GM20000 (cell line): ENCODE results near the gene CATSPER1.
"Not testable (repeated sequence)": the region's sequence is repeated elsewhere in the genome, so short reads cannot be mapped to it uniquely, and the experiment has no call there.

ENCODE experiments used
- DNase-seq: peaks from one replicate; pipeline ENCODE4 v3.0.0; 2012; ENCODE audit warnings: low spot score
- TF ChIP-seq, protein P1 (sequence below): IDR thresholded peaks from 2 replicates; pipeline ENCODE4 v1.5.1; 2012; ENCODE audit warnings: mild to moderate bottlenecking, control low read depth; ENCODE audit errors: extremely low read depth, missing control alignments

Gene CATSPER1

DNA sequence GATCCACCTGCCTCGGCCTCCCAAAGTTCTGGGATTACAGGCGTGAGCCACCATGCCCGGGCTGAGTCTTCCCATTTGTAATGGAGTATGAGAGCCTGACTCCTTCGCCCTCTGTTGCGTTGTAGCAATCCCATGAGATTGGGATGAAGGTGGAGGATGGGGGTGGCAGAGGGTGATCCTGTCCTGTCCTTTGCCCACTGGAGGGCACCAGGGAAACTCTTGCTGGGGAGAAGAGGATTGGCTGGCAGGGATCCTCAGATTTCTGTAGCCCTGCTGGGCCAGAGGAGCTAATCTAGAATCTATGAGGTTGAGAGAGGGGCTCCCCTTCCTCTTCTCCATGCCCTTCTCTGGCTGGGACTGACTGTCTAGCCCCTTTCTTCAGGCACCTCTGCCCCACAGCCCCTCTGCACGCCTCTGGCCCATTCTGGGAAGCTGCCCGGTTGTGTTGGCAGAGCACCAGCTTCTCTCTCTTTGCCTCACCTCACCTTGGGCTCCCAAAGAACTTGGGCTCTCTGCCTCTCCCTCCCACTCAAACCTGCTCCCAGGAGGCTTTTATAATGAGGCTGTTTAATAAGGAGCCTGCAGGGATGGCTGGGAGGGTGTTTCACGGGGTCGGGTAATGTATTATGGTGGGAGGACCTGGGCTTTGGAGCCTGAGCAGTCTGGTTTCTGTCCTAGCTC is 9.5 kb upstream of the CATSPER1 start:
- DNase-seq, result peak; percentile 10
- TF ChIP-seq, protein P1, sequence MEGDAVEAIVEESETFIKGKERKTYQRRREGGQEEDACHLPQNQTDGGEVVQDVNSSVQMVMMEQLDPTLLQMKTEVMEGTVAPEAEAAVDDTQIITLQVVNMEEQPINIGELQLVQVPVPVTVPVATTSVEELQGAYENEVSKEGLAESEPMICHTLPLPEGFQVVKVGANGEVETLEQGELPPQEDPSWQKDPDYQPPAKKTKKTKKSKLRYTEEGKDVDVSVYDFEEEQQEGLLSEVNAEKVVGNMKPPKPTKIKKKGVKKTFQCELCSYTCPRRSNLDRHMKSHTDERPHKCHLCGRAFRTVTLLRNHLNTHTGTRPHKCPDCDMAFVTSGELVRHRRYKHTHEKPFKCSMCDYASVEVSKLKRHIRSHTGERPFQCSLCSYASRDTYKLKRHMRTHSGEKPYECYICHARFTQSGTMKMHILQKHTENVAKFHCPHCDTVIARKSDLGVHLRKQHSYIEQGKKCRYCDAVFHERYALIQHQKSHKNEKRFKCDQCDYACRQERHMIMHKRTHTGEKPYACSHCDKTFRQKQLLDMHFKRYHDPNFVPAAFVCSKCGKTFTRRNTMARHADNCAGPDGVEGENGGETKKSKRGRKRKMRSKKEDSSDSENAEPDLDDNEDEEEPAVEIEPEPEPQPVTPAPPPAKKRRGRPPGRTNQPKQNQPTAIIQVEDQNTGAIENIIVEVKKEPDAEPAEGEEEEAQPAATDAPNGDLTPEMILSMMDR, result no peak

DNA sequence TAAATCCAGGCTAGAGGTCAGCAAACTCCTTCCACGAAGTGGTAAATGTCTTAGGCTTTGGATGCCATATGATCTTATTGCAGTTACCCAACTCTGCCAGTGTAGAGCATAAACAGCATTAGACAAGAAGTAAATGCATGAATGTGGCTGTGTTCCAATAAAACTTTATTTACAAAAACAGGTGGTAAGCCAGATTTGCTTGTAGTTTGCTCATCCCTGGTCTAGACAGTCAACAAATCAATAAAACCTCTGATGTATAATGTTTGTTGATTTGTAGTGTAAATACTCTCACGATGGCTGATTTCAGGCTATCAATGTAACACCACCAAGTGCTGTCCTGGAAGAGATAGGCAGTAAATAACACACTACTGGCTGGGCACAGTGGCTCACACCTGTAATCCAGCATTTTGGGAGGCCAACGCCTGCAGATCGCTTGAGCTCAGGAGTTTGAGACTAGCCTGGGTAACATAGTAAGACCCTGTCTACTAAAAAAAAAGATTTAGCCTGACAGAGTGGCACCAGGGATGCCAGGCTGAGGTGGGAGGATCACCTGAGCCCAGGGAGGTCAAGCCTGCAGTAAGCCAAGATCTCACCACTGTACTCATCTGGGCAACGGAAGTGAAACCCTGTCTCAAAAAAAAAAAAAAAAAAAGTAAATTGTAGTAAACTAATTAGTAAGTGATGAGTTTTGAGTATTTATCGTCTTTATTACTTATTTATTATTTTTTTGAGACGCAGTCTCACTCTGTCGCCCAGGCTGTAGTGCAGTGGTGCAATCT is 6.9 kb upstream of the CATSPER1 start:
- TF ChIP-seq, protein P1, result no peak
- DNase-seq, result no peak

DNA sequence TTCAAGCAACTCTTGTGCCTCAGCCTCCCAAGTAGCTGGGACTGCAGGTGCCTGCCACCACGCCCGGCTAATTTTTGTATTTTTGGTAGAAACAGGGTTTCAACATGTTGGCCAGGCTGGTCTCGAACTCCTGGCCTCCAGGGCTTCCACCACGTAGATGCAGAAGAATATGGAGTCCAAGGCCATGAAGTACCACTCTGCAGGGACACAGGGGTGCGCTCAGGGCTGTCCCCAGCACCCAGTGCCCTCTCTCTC is 3.2 kb downstream of the CATSPER1 start:
- DNase-seq, result not testable (repeated sequence)

DNA sequence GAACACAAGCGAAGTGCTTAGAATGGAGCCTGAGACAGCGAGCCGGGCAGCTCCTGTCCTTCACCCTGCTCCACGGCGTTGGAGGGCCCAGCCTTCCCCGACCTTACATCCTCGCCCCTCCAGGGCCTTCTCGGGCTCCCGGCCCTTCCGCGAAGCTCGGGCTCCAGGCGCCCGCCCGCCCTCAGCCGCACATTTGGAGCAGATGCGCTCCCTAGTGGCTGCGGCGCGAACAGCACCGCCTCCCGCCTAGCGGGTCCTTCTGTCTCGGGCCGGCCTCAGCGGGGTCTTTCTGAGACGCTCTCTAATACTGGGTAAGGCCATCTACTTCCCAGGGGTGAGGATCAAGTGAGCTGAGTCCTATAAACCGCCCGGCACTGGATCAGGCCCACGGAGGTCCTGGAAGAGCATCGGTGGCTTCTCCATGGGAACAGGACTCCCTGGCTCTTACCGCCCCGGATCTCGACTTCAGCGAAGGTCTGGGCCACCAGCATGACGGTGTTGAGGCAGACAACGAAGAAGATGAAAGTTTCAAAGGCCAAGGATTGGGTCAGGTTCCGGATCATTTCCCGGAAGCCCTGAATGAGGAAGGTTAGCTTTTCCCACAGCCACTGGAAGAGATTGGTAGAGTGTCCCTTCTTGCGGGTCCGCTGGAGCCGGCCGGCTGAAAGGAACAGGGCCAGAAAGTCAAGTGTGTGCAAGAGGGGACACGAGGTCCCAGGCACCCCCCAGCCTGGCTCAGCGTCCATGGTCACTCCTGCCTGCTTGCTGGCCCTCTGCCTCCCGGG is 3.7 kb downstream of the CATSPER1 start:
- peak; percentile 91 for DNase-seq
- TF ChIP-seq, protein P1, result peak; percentile 95

DNA sequence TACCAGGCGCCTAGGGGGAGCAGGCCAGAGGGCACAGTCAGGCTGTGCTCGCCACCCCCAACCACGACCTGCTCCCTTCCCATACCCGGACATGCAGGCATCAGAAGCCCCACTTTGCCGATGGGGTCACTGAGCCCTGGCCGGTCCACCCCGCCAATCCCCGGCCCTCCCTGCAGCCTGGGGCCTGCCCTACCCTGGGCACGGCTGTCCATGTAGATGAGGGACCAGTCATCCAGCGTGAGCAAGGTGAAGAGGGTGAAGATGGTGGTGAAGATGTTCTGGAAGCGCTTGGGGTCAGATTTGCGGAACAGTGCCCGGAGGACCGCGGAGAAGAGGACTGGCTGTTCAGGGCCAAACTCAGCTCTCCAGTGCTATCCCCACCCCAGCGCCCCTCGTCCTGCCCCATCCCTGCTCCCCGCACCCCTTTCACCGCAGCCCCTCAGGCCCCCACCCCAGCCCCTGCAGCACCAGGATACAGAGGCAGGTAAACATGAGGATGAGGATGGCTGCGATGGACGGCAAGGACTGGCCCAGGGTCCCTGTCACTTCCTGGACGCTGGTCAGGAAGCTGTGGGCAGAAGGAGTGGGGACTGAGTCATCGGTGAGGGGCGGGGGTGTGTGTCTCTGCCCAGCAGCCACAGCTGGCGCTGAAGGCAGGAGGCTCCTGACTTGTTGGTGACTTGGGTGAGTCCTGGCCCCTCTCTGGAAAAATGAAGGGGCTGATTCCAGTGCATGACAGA is 5.5 kb downstream of the CATSPER1 start:
- TF ChIP-seq, protein P1, result no peak
- no peak for DNase-seq

DNA sequence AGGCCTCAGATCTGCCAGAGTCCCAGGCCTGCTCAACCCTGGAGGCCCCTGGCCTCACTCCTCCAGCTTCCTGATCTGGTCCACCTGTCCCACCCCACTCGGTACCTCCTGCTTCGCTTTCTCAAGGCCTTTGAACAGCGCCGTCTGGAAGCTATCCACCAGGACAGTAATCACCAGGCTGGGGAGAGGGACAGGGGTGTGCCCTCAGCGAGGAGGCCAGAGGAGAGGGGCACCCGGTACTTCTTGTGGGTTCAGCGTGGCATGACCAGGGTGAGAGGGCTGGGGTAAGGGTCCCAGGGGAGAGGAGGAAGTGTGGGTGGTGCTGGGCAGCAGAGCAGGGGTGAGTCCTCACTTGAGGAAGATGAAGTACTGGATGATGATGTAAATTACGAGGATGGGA is 6.1 kb downstream of the CATSPER1 start:
- no peak for DNase-seq
- TF ChIP-seq, protein P1, result no peak

DNA sequence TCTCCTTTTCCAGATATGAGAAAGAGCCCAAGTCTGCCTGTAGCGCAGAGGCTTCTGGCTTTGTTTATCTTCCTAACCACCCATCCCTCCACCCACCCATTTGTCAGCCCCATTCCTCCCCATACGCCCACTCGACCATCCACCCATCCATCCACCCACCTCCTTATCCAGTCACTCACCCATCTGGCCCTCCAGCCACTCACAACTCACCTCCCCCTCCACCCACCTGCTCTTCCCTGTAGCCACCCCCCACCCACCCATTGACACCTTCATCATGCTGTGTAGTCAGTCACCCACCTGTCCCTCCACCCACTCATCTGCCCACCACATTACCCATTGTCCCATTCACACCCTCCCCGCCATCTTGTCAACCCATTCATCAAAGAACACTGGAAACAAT is 9.0 kb downstream of the CATSPER1 start:
- TF ChIP-seq, protein P1, result no peak
- DNase-seq, result no peak
